Measurements from ENCODE around the gene TRIO.

DNA sequence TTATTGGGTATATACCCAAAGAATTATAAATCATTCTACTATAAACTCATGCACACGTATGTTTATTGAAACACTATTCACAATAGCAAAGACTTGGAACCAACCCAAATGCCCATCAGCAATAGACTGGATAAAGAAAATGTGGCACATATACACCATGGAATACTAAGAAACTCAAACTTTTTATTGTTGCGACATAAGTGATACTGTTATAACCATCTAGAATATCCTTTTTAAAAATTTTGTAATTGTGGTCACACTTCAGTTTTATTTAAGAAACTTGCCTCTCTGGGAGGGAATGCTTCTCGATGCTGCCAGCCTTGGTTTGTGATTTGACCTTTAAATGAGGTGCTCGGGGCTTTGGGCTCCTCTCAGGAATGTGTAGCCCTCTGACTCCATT is 237.6 kb downstream of the TRIO start:
- TF ChIP-seq CTCF (IDR thresholded peaks at IDR 0.05 in 2 of 3, conservative IDR thresholded peaks at IDR 0.05 in 1 of 3; ENCODE audit: borderline replicate concordance in 1 of 3, insufficient read depth in 1 of 3, low read depth in 2 of 3, low read length in 2 of 3), result no peak
- TF ChIP-seq EZH2 (IDR thresholded peaks at IDR 0.05), result no peak
- no peak for TF ChIP-seq EGR1 (IDR thresholded peaks at IDR 0.05; ENCODE audit: low read depth)
- no peak for TF ChIP-seq POLR2AphosphoS5 (IDR thresholded peaks at IDR 0.05; ENCODE audit: low read depth, low read length)
- TF ChIP-seq POLR2A (IDR thresholded peaks at IDR 0.05; ENCODE audit: borderline replicate concordance, extremely low read depth, insufficient read depth, insufficient read length), result no peak
- no peak for TF ChIP-seq EZH2phosphoT487 (IDR thresholded peaks at IDR 0.05; ENCODE audit: borderline replicate concordance)
- TF ChIP-seq FOSL1 (IDR thresholded peaks at IDR 0.05; ENCODE audit: low read depth), result no peak
- no peak for TF ChIP-seq SP1 (IDR thresholded peaks at IDR 0.05; ENCODE audit: low read depth)
- TF ChIP-seq CBX3 (IDR thresholded peaks at IDR 0.05; ENCODE audit: low read depth), result no peak
- TF ChIP-seq, protein P1, sequence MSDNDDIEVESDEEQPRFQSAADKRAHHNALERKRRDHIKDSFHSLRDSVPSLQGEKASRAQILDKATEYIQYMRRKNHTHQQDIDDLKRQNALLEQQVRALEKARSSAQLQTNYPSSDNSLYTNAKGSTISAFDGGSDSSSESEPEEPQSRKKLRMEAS (IDR thresholded peaks at IDR 0.05), result no peak
- TF ChIP-seq RAD21 (IDR thresholded peaks at IDR 0.05; ENCODE audit: low read depth), result no peak

Data from HCT116 (cell line).